ENCODE data around the gene CREB1.
A peak's percentile ranks its signal among the peaks of the same experiment; 100 is the strongest.
"Not testable (repeated sequence)": the region's sequence is repeated elsewhere in the genome, so short reads cannot be mapped to it uniquely, and the experiment has no call there.

Gene CREB1

GRCh38 chr2:207529330-207530159 is at the start of gene CREB1:
Gene CREB1 (plus strand): TSS chr2:207529962. CDS start chr2:207555636, 25,674 bp downstream.
- peak; percentile 99 for DNase-seq

- no peak for DNase-seq
Measured at GRCh38 chr2:207480521-207481040, 49.2 kb upstream of the CREB1 start.

- DNase-seq, result no peak
Measured at GRCh38 chr2:207481924-207482323, 47.8 kb upstream of the CREB1 start.

GRCh38 chr2:207482630-207483029 is 47.1 kb upstream of the CREB1 start:
- DNase-seq, result no peak

- no peak for DNase-seq
Measured at GRCh38 chr2:207483066-207483465, 46.7 kb upstream of the CREB1 start.

- DNase-seq, result no peak
Measured at GRCh38 chr2:207483477-207483876, 46.3 kb upstream of the CREB1 start.

- no peak for DNase-seq
Measured at GRCh38 chr2:207484444-207485391, 45.0 kb upstream of the CREB1 start.

- no peak for DNase-seq
Measured at GRCh38 chr2:207487650-207488311, 42.0 kb upstream of the CREB1 start.

- DNase-seq, result no peak
Measured at GRCh38 chr2:207489251-207489650, 40.5 kb upstream of the CREB1 start.

- no peak for DNase-seq
Measured at GRCh38 chr2:207490441-207490840, 39.3 kb upstream of the CREB1 start.

- DNase-seq, result no peak
Measured at GRCh38 chr2:207491086-207491485, 38.7 kb upstream of the CREB1 start.

- no peak for DNase-seq
Measured at GRCh38 chr2:207491956-207492355, 37.8 kb upstream of the CREB1 start.

GRCh38 chr2:207492461-207492860 is 37.3 kb upstream of the CREB1 start:
- no peak for DNase-seq

- DNase-seq, result no peak
Measured at GRCh38 chr2:207494137-207494536, 35.6 kb upstream of the CREB1 start.

- DNase-seq, result not testable (repeated sequence)
Measured at GRCh38 chr2:207496936-207497335, 32.8 kb upstream of the CREB1 start.

- no peak for DNase-seq
Measured at GRCh38 chr2:207497596-207497995, 32.2 kb upstream of the CREB1 start.

- no peak for DNase-seq
Measured at GRCh38 chr2:207498427-207498826, 31.3 kb upstream of the CREB1 start.

- DNase-seq, result no peak
Measured at GRCh38 chr2:207499114-207499513, 30.6 kb upstream of the CREB1 start.

- DNase-seq, result no peak
Measured at GRCh38 chr2:207501802-207502576, 27.8 kb upstream of the CREB1 start.

- no peak for DNase-seq
Measured at GRCh38 chr2:207502577-207503198, 27.1 kb upstream of the CREB1 start.

GRCh38 chr2:207503234-207503633 is 26.5 kb upstream of the CREB1 start:
- DNase-seq, result no peak
